ENCODE measurements around the gene ATRX.

The ATRX gene

DNA sequence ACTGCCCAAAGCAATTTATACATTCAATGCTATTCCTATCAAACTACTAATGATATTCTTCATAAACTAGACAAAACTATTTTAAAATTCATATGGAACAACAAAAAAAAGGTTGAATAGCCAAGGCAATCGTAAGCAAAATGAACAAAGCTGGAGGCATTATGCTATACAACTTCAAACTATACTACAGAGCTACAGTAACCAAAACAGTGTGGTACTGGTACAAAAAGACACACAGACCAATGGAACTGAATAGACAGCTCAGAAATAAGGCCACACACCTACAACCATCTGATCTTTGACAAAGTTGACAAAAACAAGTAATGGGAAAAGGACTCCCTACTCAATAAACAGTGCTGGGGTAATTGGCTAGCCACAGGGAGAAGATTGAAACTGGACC lies 271.8 kb downstream of the ATRX start:
- Histone ChIP-seq H2AFZ (ENCODE audit: low read length) (no peak overlapping the region), H3K4me1 (ENCODE audit: insufficient read depth, low read length, severe bottlenecking) (no peaks in the 10 kb centered on the region), H3K4me2 (ENCODE audit: low read length) (no peak overlapping the region), H3K9me2 (ENCODE audit: low read depth, low read length) (no peaks in the 10 kb centered on the region), H3K9me3 (ENCODE audit: low read length) (no peaks in the 10 kb centered on the region), H3F3A (ENCODE audit: insufficient read depth, low read length) (no peaks in the 10 kb centered on the region), H3K4me3 (ENCODE audit: low read depth, low read length, poor library complexity, severe bottlenecking) (no peak overlapping the region), H4K20me1 (ENCODE audit: insufficient read depth, low read length) (no peaks in the 10 kb centered on the region), H3K36me3 (ENCODE audit: insufficient read depth, low read length) (peaks cover 71% of the 10 kb centered on the region), H3K27me3 (ENCODE audit: insufficient read depth, low read length) (no peaks in the 10 kb centered on the region), H3K27ac (ENCODE audit: low read depth, low read length, poor library complexity, severe bottlenecking) (no peak overlapping the region), H3K79me2 (ENCODE audit: insufficient read depth, low read length) (no peaks in the 10 kb centered on the region), H3K9ac (ENCODE audit: low read length) (no peak overlapping the region)
- TF ChIP-seq, protein P1, sequence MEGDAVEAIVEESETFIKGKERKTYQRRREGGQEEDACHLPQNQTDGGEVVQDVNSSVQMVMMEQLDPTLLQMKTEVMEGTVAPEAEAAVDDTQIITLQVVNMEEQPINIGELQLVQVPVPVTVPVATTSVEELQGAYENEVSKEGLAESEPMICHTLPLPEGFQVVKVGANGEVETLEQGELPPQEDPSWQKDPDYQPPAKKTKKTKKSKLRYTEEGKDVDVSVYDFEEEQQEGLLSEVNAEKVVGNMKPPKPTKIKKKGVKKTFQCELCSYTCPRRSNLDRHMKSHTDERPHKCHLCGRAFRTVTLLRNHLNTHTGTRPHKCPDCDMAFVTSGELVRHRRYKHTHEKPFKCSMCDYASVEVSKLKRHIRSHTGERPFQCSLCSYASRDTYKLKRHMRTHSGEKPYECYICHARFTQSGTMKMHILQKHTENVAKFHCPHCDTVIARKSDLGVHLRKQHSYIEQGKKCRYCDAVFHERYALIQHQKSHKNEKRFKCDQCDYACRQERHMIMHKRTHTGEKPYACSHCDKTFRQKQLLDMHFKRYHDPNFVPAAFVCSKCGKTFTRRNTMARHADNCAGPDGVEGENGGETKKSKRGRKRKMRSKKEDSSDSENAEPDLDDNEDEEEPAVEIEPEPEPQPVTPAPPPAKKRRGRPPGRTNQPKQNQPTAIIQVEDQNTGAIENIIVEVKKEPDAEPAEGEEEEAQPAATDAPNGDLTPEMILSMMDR (IDR thresholded peaks at IDR 0.05; ENCODE audit: low read length) = no peak
- TF ChIP-seq EZH2 (IDR thresholded peaks at IDR 0.05; ENCODE audit: borderline replicate concordance, low read length) = no peak

DNA sequence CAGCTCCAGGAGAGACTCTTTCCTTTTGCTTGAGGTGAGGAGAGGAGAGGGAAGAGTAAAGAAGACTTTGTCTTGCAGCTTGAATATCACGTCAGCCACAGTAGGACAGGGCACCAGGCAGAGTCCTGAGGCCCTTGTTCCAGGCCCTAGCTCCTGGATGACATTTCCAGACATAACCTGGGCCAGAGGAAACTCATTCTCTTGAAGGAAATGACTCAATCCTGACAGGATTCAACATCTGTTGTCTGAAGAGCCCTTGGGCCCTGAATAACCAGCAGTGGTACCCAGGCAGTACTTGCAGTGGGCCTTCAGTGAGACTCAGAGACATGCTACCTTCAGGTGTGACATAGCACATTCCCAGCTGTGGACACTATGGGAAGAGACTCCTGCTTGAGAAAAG lies 276.0 kb downstream of the ATRX start:
- H3K4me3 ChIP-seq (ENCODE audit: low read depth, low read length, poor library complexity, severe bottlenecking) = no peak overlapping the region
- no peak overlapping the region for H3K4me2 ChIP-seq (ENCODE audit: low read length)
- H3K9me3 ChIP-seq (ENCODE audit: low read length) = no peaks in the 10 kb centered on the region
- no peaks in the 10 kb centered on the region for H3K27me3 ChIP-seq (ENCODE audit: insufficient read depth, low read length)
- no peaks in the 10 kb centered on the region for H4K20me1 ChIP-seq (ENCODE audit: insufficient read depth, low read length)
- H3K9me2 ChIP-seq (ENCODE audit: low read depth, low read length) = no peaks in the 10 kb centered on the region
- peaks cover 62% of the 10 kb centered on the region for H3K36me3 ChIP-seq (ENCODE audit: insufficient read depth, low read length)
- H3K4me1 ChIP-seq (ENCODE audit: insufficient read depth, low read length, severe bottlenecking) = no peaks in the 10 kb centered on the region
- H3K79me2 ChIP-seq (ENCODE audit: insufficient read depth, low read length) = no peaks in the 10 kb centered on the region
- no peaks in the 10 kb centered on the region for H3F3A ChIP-seq (ENCODE audit: insufficient read depth, low read length)
- TF ChIP-seq, protein P1 (IDR thresholded peaks at IDR 0.05; ENCODE audit: low read length) = no peak
- no peak for TF ChIP-seq EZH2 (IDR thresholded peaks at IDR 0.05; ENCODE audit: borderline replicate concordance, low read length)
- H3K27ac ChIP-seq (ENCODE audit: low read depth, low read length, poor library complexity, severe bottlenecking) = no peak overlapping the region
- no peak overlapping the region for H3K9ac ChIP-seq (ENCODE audit: low read length)
- H2AFZ ChIP-seq (ENCODE audit: low read length) = no peak overlapping the region

DNA sequence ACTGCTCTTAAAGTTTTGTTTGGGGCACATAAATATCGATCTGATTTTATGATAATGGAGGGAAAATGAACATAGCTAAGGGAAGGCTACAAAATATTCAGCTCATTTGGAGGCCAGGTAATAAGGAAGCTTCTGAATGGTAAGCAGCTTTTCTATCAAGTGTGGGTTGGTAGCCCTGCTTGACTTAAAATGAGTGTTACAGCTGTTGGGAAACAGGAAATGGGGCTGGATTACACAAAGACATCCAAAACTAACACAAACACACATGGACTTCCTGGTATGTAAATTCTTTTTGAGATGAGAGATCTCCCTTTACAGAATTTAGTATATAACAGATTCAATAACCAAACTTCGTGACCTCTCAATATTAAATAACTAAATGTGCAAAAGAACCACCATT lies 280.8 kb downstream of the ATRX start:
- H3K9ac ChIP-seq (ENCODE audit: low read length) = no peak overlapping the region
- H3K36me3 ChIP-seq (ENCODE audit: insufficient read depth, low read length) = peaks cover 29% of the 10 kb centered on the region
- H3K4me3 ChIP-seq (ENCODE audit: low read depth, low read length, poor library complexity, severe bottlenecking) = no peak overlapping the region
- no peak overlapping the region for H3K27ac ChIP-seq (ENCODE audit: low read depth, low read length, poor library complexity, severe bottlenecking)
- no peaks in the 10 kb centered on the region for H4K20me1 ChIP-seq (ENCODE audit: insufficient read depth, low read length)
- no peaks in the 10 kb centered on the region for H3K4me1 ChIP-seq (ENCODE audit: insufficient read depth, low read length, severe bottlenecking)
- TF ChIP-seq, protein P1 (IDR thresholded peaks at IDR 0.05; ENCODE audit: low read length) = no peak
- no peak for TF ChIP-seq EZH2 (IDR thresholded peaks at IDR 0.05; ENCODE audit: borderline replicate concordance, low read length)
- H3K9me3 ChIP-seq (ENCODE audit: low read length) = no peaks in the 10 kb centered on the region
- no peaks in the 10 kb centered on the region for H3F3A ChIP-seq (ENCODE audit: insufficient read depth, low read length)
- H2AFZ ChIP-seq (ENCODE audit: low read length) = no peak overlapping the region
- H3K4me2 ChIP-seq (ENCODE audit: low read length) = no peak overlapping the region
- H3K9me2 ChIP-seq (ENCODE audit: low read depth, low read length) = no peaks in the 10 kb centered on the region
- no peaks in the 10 kb centered on the region for H3K79me2 ChIP-seq (ENCODE audit: insufficient read depth, low read length)
- H3K27me3 ChIP-seq (ENCODE audit: insufficient read depth, low read length) = no peaks in the 10 kb centered on the region

Measured in OCI-LY1 (cell line).